Endothelial cell of umbilical vein (primary cell): Measurements from ENCODE around the gene TRAPPC3L. TPM values are rescaled to one million over a fixed set of nuclear protein-coding genes. Genes with fewer than 3 reads are reported as not detected.

ENCODE experiments used
- BruUV-seq: library from RNA; stranded (reverse); fragments of 400-500 nt; replicated peaks from 2 replicates; lab custom pipeline; 2021; lab: Mats Ljungman, UMichigan
- CTCF ChIA-PET: fragments of 300-600, 350-600 bp; sonication (Branson Sonifier 250); formaldehyde crosslinking; loops from one replicate; lab custom pipeline; 2021; ENCODE audit warnings: antibody characterized with exemption, inconsistent platforms; lab: Charles Lee
- POLR2A ChIA-PET: fragments of 300-600, 350-600 bp; sonication (Branson Sonifier 250); formaldehyde crosslinking; loops from one replicate; lab custom pipeline; 2021; ENCODE audit warnings: antibody characterized with exemption, inconsistent platforms; lab: Charles Lee
- DNase-seq: peaks from one replicate; pipeline ENCODE4 v3.0.0-alpha.2; 2011; ENCODE audit warnings: low read depth, low spot score
- FAIRE-seq: peaks from 2 replicates; lab custom pipeline; 2011; peaks lifted over from hg19 to GRCh38; lab: Jason Lieb, UNC
- H2AFZ ChIP-seq: 2 replicates; pipeline ENCODE4 v1.6.0; 2012; ENCODE audit warnings: low read depth, low read length, control low read depth, inconsistent platforms
- H3K27ac ChIP-seq: 2 replicates; pipeline ENCODE4 v1.5.1; 2011; ENCODE audit warnings: low read depth, mild to moderate bottlenecking, control low read depth, low read length, moderate library complexity; ENCODE audit not compliant: insufficient read depth
- H3K27me3 ChIP-seq, 2 experiments: 2 replicates each; pipeline versions ENCODE4 v1.6.0 to v1.6.1; 2011; ENCODE audit warnings: low read length in 2 of 2, mixed read lengths in 1 of 2; ENCODE audit not compliant: control insufficient read depth in 2 of 2, insufficient read depth in 2 of 2
- H3K36me3 ChIP-seq, 2 experiments: 2 replicates in 1 of 2; 3 replicates in 1 of 2; pipeline ENCODE4 v1.5.1; 2011; ENCODE audit warnings: low read length in 2 of 2, mild to moderate bottlenecking in 1 of 2, moderate library complexity in 1 of 2; ENCODE audit not compliant: control insufficient read depth in 2 of 2, insufficient read depth in 2 of 2; ENCODE audit errors: extremely low read depth in 1 of 2
- H3K4me1 ChIP-seq: 3 replicates; pipeline ENCODE4 v1.5.1; 2011; ENCODE audit warnings: mild to moderate bottlenecking, low read length; ENCODE audit not compliant: control insufficient read depth, insufficient read depth; ENCODE audit errors: extremely low read depth
- H3K4me2 ChIP-seq: 2 replicates; pipeline ENCODE4 v1.6.1; 2011; ENCODE audit warnings: low read length, control low read depth, mixed read lengths; ENCODE audit not compliant: insufficient read depth
- H3K4me3 ChIP-seq, 3 experiments: fragments of 200-600 bp in 1 of 3; sonication (generic), shearing (Covaris generic) in 1 of 3; replicated peaks in 1 of 3; 2 replicates each; pipeline ENCODE4 v1.5.1; 2011 to 2016; ENCODE audit warnings: control low read depth in 3 of 3, low read length in 3 of 3, mild to moderate bottlenecking in 2 of 3, inconsistent platforms in 1 of 3, low read depth in 1 of 3, moderate library complexity in 1 of 3; ENCODE audit not compliant: insufficient read depth in 1 of 3
- H3K79me2 ChIP-seq: 2 replicates; pipeline ENCODE4 v1.6.0; 2012; ENCODE audit warnings: low read length, inconsistent platforms; ENCODE audit not compliant: control insufficient read depth, insufficient read depth
- H3K9ac ChIP-seq: replicated peaks from 2 replicates; pipeline ENCODE3; 2011; ENCODE audit warnings: low read length, control low read depth; ENCODE audit not compliant: insufficient read depth; ENCODE audit errors: extremely low read depth
- H3K9me1 ChIP-seq: replicated peaks from 3 replicates; pipeline ENCODE4 v1.6.0; 2011; ENCODE audit warnings: mild to moderate bottlenecking, low read length; ENCODE audit not compliant: control insufficient read depth, insufficient read depth; ENCODE audit errors: extremely low read depth
- H3K9me3 ChIP-seq: replicated peaks from 2 replicates; pipeline ENCODE4 v1.5.1; 2012; ENCODE audit warnings: low read length, inconsistent platforms; ENCODE audit not compliant: control insufficient read depth, insufficient read depth
- H4K20me1 ChIP-seq: replicated peaks from 2 replicates; pipeline ENCODE3; 2011; ENCODE audit warnings: mild to moderate bottlenecking, low read length; ENCODE audit not compliant: control insufficient read depth, insufficient read depth; ENCODE audit errors: extremely low read depth
- EZH2 ChIP-seq: IDR thresholded peaks from 2 replicates; pipeline ENCODE4 v1.6.1; 2012; ENCODE audit warnings: borderline replicate concordance, low read depth, mild to moderate bottlenecking, moderate library complexity, low read length, inconsistent platforms; ENCODE audit not compliant: severe bottlenecking
- FOS ChIP-seq: IDR thresholded peaks from 2 replicates; pipeline ENCODE4 v1.6.1; 2011; ENCODE audit warnings: mild to moderate bottlenecking, low read length, moderate library complexity, borderline replicate concordance; ENCODE audit not compliant: insufficient read depth
- JUN ChIP-seq: IDR thresholded peaks from 2 replicates; pipeline ENCODE4 v1.6.1; 2011; ENCODE audit warnings: borderline replicate concordance, low read depth; ENCODE audit not compliant: insufficient read length, insufficient read depth
- POLR2A ChIP-seq: IDR thresholded peaks from 2 replicates; pipeline ENCODE4 v1.6.1; 2012; ENCODE audit warnings: low read depth, mild to moderate bottlenecking, control low read depth, low read length
- dilution Hi-C: fragments of 300-500 bp; cut with MboI; formaldehyde crosslinking; loops from one replicate; pipeline ENCODE4 v1.15.0; 2019; ENCODE audit warnings: low sequenced_read_pairs; ENCODE audit not compliant: extremely low pct_ligation_motif_present
- intact Hi-C: fragments of 100-400 bp; cut with micrococcal nuclease; formaldehyde crosslinking; loops from one replicate; pipeline ENCODE4 v1.10.0; 2022
- polyA plus RNA-seq, 4 experiments: library from polyadenylated mRNA; depleted of rRNA in 3 of 4; stranded (reverse) in 3 of 4; unstranded in 1 of 4; fragments of >200 nt; gene quantifications; 2 replicates each; pipeline versions ENCODE4 v1.2.1 to v1.2.3, GENCODE V29; 2011 to 2012; ENCODE audit warnings: missing spikeins in 1 of 4
- total RNA-seq: library from RNA; stranded (reverse); gene quantifications from 2 replicates; pipeline ENCODE4 v1.2.3, GENCODE V29; 2021
- TF ChIP-seq, protein P1 (sequence below): IDR thresholded peaks from 2 replicates; pipeline ENCODE4 v1.6.1; 2011; ENCODE audit not compliant: insufficient read depth, insufficient read length

TRAPPC3L gene
- total and polyA plus RNA-seq, 2 donors (not counting 3 experiments of a cell fraction or from before 2014, with no cell fraction given) = 0.38 TPM; not detected in 1

DNA sequence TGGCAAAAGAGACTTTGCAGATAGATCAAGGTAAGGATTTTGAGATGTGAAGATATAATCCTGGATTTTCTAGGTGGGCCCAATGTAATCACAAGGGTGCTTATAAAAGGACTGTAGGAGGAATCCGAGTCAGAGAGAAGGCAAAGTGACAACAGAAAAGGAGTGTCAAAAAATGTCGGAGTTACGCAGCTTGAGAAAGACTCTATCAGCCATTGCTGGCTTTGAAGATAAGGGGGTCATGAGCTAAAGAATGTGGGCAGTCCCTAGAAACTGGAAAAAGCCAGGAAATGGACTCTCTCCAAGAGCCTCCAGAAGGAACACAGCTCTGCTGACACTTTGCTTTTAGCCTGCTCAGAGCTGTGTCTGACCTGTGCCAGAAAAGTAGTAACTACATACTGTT is 17.1 kb upstream of the TRAPPC3L start:
- H3K9me1 ChIP-seq = no peaks in the 10 kb centered on the region
- FAIRE-seq = no peak
- H3K27me3 ChIP-seq = no peaks in the 10 kb centered on the region
- H3K4me2 ChIP-seq = no peak overlapping the region
- H2AFZ ChIP-seq = peak overlapping the region; percentile 73
- POLR2A ChIA-PET = interaction anchor here (1.1 kb wide), 1 partner anchor 9 kb away, joined by 3 read pairs; the partner anchor contains the start of gene RWDD1
- no peaks in the 10 kb centered on the region for H4K20me1 ChIP-seq
- dilution Hi-C loops = no loop called here
- no peak for TF ChIP-seq POLR2A
- no peaks in the 10 kb centered on the region for H3K9me3 ChIP-seq
- no peaks in the 10 kb centered on the region for H3K36me3 ChIP-seq
- no peak overlapping the region for H3K4me3 ChIP-seq
- H3K79me2 ChIP-seq = no peaks in the 10 kb centered on the region
- H3K4me1 ChIP-seq = peaks cover 6% of the 10 kb centered on the region
- DNase-seq = peak; percentile 56
- no TSS peak for BruUV-seq
- CTCF ChIA-PET = interaction anchor here (0.7 to 4.3 kb wide), 21 partner anchors 9 to 345 kb away, joined by 3 to 44 read pairs (median 5); partner anchors contain the start of genes CALHM4, CALHM5, RSPH4A and RWDD1
- no peak overlapping the region for H3K27ac ChIP-seq
- H3K9ac ChIP-seq = no peak overlapping the region
- intact Hi-C loops = loop anchor here (5.0 kb wide), 1 partner anchor 285 kb away; no protein-coding TSS in a partner anchor

GRCh38 chr6:116562019-116562403 is 16.5 kb upstream of the TRAPPC3L start:
- H3K4me3 ChIP-seq = no peak overlapping the region
- H3K36me3 ChIP-seq = no peaks in the 10 kb centered on the region
- H3K27me3 ChIP-seq = no peaks in the 10 kb centered on the region
- H3K27ac ChIP-seq = no peak overlapping the region
- no peak overlapping the region for H3K4me2 ChIP-seq
- FAIRE-seq (no peak), DNase-seq (no peak)
- H3K9me1 ChIP-seq = no peaks in the 10 kb centered on the region
- intact Hi-C loops (loop anchor here (5.0 kb wide), 1 partner anchor 285 kb away; no protein-coding TSS in a partner anchor), dilution Hi-C loops (no loop called here)
- POLR2A ChIA-PET = no interaction called here
- BruUV-seq = no TSS peak
- no peak overlapping the region for H3K9ac ChIP-seq
- no peak for TF ChIP-seq FOS
- no peak for TF ChIP-seq POLR2A
- no peak for TF ChIP-seq EZH2
- no peak for TF ChIP-seq JUN
- TF ChIP-seq, protein P1, sequence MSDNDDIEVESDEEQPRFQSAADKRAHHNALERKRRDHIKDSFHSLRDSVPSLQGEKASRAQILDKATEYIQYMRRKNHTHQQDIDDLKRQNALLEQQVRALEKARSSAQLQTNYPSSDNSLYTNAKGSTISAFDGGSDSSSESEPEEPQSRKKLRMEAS = no peak
- H4K20me1 ChIP-seq = no peaks in the 10 kb centered on the region
- H3K9me3 ChIP-seq = no peaks in the 10 kb centered on the region
- peaks cover 6% of the 10 kb centered on the region for H3K4me1 ChIP-seq
- CTCF ChIA-PET = interaction anchor here (0.9 to 4.3 kb wide), 13 partner anchors 9 to 344 kb away, joined by 3 to 44 read pairs (median 5); partner anchors contain the start of genes CALHM5, RSPH4A and RWDD1
- H3K79me2 ChIP-seq = no peaks in the 10 kb centered on the region
- no peak overlapping the region for H2AFZ ChIP-seq
